ENCODE results near the gene B4GALNT1. TPM values are rescaled to one million over a fixed set of nuclear protein-coding genes. Genes with fewer than 3 reads are reported as not detected.

The B4GALNT1 gene
- polyA plus RNA-seq, 2 of the 4 experiments (the other 2 are of a cell fraction): 25.7 to 35.1 TPM

DNA sequence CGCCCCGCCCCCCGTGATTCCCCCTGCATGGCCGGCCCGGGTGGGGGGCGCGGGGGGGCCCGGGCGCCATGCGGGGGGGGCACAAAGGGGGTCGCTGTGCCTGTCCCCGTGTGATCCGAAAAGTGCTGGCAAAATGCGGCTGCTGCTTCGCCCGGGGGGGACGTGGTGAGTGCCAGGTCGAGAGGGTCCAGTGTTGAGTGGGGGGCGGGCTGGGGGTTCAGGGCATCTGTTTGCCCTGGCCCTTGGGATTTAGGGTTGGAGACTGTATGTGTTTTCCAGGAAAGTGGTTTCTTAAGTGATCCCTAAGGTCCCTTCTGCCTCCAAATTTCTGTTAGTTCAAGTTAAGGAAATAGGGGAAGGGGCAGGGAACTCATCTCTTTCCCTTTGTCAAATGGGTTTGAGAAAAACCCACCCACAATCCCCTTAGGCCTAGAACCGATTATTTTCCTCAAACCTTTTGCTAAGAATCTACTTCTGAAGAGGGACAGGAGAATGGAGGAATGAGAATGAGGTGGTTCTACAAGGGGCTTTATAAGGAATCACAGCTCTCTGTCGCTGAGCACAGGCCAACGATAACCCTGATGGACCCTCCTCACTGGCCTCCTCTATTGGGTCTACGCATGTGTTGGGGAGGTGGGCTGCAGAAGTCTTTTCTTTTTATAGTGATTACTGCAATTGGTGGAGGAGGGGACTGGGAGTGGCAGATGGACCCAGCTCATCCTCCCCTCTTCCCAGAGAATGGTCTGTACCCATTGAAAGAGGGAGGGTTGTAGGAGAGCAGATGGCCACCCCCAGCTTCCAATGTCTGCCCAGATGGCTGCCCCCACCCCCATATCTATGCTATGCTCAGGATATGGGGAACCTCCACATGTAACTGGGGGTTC lies 20.9 kb downstream of the B4GALNT1 start:
- peaks cover 14% of the 10 kb centered on the region; the same call in 2 of the 3 replicates for H3K4me1 ChIP-seq
- TF ChIP-seq RFX5 (IDR thresholded peaks at IDR 0.05): no peak
- TF ChIP-seq KDM5A (IDR thresholded peaks at IDR 0.05): no peak
- TF ChIP-seq JUNB (IDR thresholded peaks at IDR 0.05): no peak
- TF ChIP-seq HMGXB4 (CRISPR knock-in tag; IDR thresholded peaks at IDR 0.05; ENCODE audit: borderline replicate concordance): no peak
- peak overlapping the region; percentile 61 for H3K4me3 ChIP-seq
- ChIA-PET CTCF (interaction anchor here (0.8 to 20.9 kb wide), 7 partner anchors 9 to 30 kb away, joined by 3 to 336 read pairs (median 10); partner anchors contain the start of gene B4GALNT1), POLR2A (interaction anchor here (0.5 to 1.1 kb wide), 2 partner anchors 19 to 20 kb away, joined by 4 to 9 read pairs; partner anchors contain the start of gene PIP4K2C)
- no peak for FAIRE-seq
- DNase-seq (ENCODE audit: low read depth in 1 of 2, low spot score in 1 of 2): no peak
- WGBS (ENCODE audit: missing lambda C conversion rate): 37% methylated on average over 6 of the region's 23 CpGs
- H3K4me2 ChIP-seq: peak overlapping the region; percentile 85
- ATAC-seq: no peak
- no peaks in the 10 kb centered on the region for H3K9me3 ChIP-seq
- peak overlapping the region; percentile 81 to 95 for H3K27ac ChIP-seq

DNA sequence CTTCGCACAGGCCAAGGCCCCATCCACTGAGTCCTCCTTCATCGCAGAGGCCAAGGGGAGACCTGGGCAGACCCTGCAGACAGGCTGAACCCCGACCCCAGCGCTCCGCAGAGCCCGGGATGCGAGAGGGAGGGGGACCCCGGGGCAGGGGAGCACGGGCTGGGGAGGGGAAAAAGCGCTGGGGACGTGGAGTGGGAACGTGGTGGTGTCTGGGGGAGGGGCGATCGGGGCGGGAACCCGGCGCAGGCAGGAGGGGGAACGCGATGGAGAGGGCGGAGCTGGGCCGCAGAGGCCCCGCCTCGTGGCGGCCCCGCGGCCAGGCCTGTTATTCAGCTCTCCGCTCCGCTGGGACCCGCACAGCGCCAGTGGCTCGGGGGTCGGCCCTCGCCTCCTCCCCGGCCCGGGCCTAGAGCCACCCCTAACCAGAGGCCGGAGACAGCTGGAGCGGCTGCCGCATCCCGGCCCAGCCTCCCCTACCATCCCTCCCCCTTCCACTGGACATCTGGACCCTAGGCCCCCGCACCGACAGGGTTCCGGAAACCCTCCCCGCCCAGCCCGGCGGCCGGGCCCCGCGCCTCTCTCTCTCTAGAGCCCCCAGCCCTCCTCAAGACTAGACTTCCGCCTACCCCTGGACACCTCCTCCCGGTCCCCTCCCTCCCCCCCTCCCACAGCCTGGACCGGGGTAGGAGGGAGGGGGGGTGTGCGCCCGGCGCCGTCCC lies 21.7 kb downstream of the B4GALNT1 start, which contains the start of gene ARHGEF25:
Gene ARHGEF25 (plus strand): TSS at position 328 of the 719 bp plus-strand sequence. CDS start 460 bp downstream, outside the sequence.
- peak within 1 kb of the TSS; percentile 61 for H3K4me3 ChIP-seq
- POLR2A ChIA-PET: interaction anchor here (0.5 to 1.1 kb wide), 3 partner anchors 18 to 82 kb away, joined by 4 to 9 read pairs (median 4); partner anchors contain the start of gene PIP4K2C
- H3K4me1 ChIP-seq: peaks cover 11% of the 10 kb centered on the region; the same call in 2 of the 3 replicates
- CTCF ChIA-PET: interaction anchor here (0.8 to 20.9 kb wide), 5 partner anchors 9 to 30 kb away, joined by 3 to 336 read pairs (median 10); no protein-coding TSS in a partner anchor
- FAIRE-seq (no peak), ATAC-seq (peak; percentile 81 to 91), DNase-seq (ENCODE audit: low read depth in 1 of 2, low spot score in 1 of 2) (peak; percentile 48 to 84)
- peak within 1 kb of the TSS; percentile 85 for H3K4me2 ChIP-seq
- H3K9me3 ChIP-seq: no peaks in the 10 kb centered on the region
- 4% methylated on average over 24 of the region's 55 CpGs for WGBS (ENCODE audit: missing lambda C conversion rate)
- H3K27ac ChIP-seq: peak within 1 kb of the TSS; percentile 81 to 95
- TF ChIP-seq CBX8 (IDR thresholded peaks at IDR 0.05) (no peak), NPAS2 (CRISPR knock-in tag; IDR thresholded peaks at IDR 0.05; ENCODE audit: borderline replicate concordance) (no peak), HOXB13 (CRISPR knock-in tag; IDR thresholded peaks at IDR 0.05; ENCODE audit: low read depth) (no peak), HMGXB4 (CRISPR knock-in tag; IDR thresholded peaks at IDR 0.05; ENCODE audit: borderline replicate concordance) (no peak), POLR2A (IDR thresholded peaks at IDR 0.05; ENCODE audit: low read length) (peak; percentile 66), HDAC2 (IDR thresholded peaks at IDR 0.05) (no peak), HOXA7 (CRISPR knock-in tag; IDR thresholded peaks at IDR 0.05) (no peak), PHF8 (IDR thresholded peaks at IDR 0.05; ENCODE audit: borderline replicate concordance, low read depth) (peak; percentile 90), SMC3 (IDR thresholded peaks at IDR 0.05) (no peak), SREBF2 (IDR thresholded peaks at IDR 0.05) (no peak), ATOH8 (CRISPR knock-in tag; IDR thresholded peaks at IDR 0.05; ENCODE audit: low read depth) (no peak), CBX2 (IDR thresholded peaks at IDR 0.05; ENCODE audit: borderline replicate concordance, low read depth) (no peak), EHMT2 (IDR thresholded peaks at IDR 0.05; ENCODE audit: low read depth) (no peak), FOSL2 (IDR thresholded peaks at IDR 0.05) (no peak), FOSL2 (CRISPR knock-in tag; IDR thresholded peaks at IDR 0.05) (no peak), JUN (IDR thresholded peaks at IDR 0.05) (peak in 1 of 2 experiments; percentile 59; a peak in 2 of 5 replicates), GATA3 (IDR thresholded peaks at IDR 0.05; ENCODE audit: borderline replicate concordance) (no peak), NFE2L2 (conservative IDR thresholded peaks at IDR 0.05; ENCODE audit: low read length) (no peak), ELK1 (IDR thresholded peaks at IDR 0.05; ENCODE audit: low read depth, low read length) (no peak), CTCF (IDR thresholded peaks at IDR 0.05) (no peak)
- TF ChIP-seq, protein P1, sequence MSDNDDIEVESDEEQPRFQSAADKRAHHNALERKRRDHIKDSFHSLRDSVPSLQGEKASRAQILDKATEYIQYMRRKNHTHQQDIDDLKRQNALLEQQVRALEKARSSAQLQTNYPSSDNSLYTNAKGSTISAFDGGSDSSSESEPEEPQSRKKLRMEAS (IDR thresholded peaks at IDR 0.05): peak; percentile 76
- TF ChIP-seq, protein P2, sequence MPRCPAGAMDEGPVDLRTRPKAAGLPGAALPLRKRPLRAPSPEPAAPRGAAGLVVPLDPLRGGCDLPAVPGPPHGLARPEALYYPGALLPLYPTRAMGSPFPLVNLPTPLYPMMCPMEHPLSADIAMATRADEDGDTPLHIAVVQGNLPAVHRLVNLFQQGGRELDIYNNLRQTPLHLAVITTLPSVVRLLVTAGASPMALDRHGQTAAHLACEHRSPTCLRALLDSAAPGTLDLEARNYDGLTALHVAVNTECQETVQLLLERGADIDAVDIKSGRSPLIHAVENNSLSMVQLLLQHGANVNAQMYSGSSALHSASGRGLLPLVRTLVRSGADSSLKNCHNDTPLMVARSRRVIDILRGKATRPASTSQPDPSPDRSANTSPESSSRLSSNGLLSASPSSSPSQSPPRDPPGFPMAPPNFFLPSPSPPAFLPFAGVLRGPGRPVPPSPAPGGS (IDR thresholded peaks at IDR 0.05): 0 out of 3 replicates have a peak, but pooled peaks have one; percentile 34

Data from A549 (cell line).